MCF 10A (cell line): ENCODE results near the gene P3H1. TPM values are rescaled to one million over a fixed set of nuclear protein-coding genes. Genes with fewer than 3 reads are reported as not detected.

Experiments
- BruUV-seq: library from RNA; stranded (reverse); fragments of 400-500 nt; replicated peaks from 2 replicates; lab custom pipeline; 2021; lab: Mats Ljungman, UMichigan
- CTCF ChIA-PET: fragments of 300-600 bp; sonication (Branson Sonifier 250); formaldehyde crosslinking; extraction: SDS; loops from one replicate; lab custom pipeline; 2021; ENCODE audit warnings: antibody characterized with exemption, inconsistent platforms; lab: Yijun Ruan, JAX
- POLR2A ChIA-PET: fragments of 300-600, 350-650 bp; sonication (Branson Sonifier 250); formaldehyde crosslinking; extraction: SDS; loops from one replicate; lab custom pipeline; 2020; ENCODE audit warnings: antibody characterized with exemption, inconsistent platforms; lab: Yijun Ruan, JAX
- DNase-seq: peaks from one replicate; pipeline ENCODE4 v3.0.0-alpha.2; 2018; ENCODE audit not compliant: unreplicated experiment
- H3K27ac Mint-ChIP-seq: one replicate; pipeline ENCODE4 v1.8.0; 2022; ENCODE audit warnings: mild to moderate bottlenecking, low read depth, mixed read lengths; ENCODE audit not compliant: unreplicated experiment
- H3K27me3 Mint-ChIP-seq: one replicate; pipeline ENCODE4 v1.8.0; 2022; ENCODE audit warnings: mixed read lengths; ENCODE audit not compliant: insufficient read depth, unreplicated experiment
- H3K36me3 Mint-ChIP-seq: one replicate; pipeline ENCODE4 v1.8.0; 2022; ENCODE audit warnings: mild to moderate bottlenecking, moderate library complexity, mixed read lengths; ENCODE audit not compliant: insufficient read depth, unreplicated experiment
- H3K4me1 Mint-ChIP-seq: one replicate; pipeline ENCODE4 v1.8.0; 2022; ENCODE audit warnings: mixed read lengths; ENCODE audit not compliant: insufficient read depth, unreplicated experiment
- H3K4me3 Mint-ChIP-seq: one replicate; pipeline ENCODE4 v1.8.0; 2022; ENCODE audit warnings: mild to moderate bottlenecking, moderate library complexity, mixed read lengths; ENCODE audit not compliant: unreplicated experiment
- H3K9me3 Mint-ChIP-seq: one replicate; pipeline ENCODE4 v1.8.0; 2022; ENCODE audit warnings: mixed read lengths; ENCODE audit not compliant: unreplicated experiment
- CTCF ChIP-seq: fragments of 200-600 bp; IDR thresholded peaks from one replicate; pipeline ENCODE4 v1.8.0; 2022; ENCODE audit warnings: antibody characterized with exemption, mild to moderate bottlenecking; ENCODE audit not compliant: unreplicated experiment
- intact Hi-C: fragments of 100-400 bp; cut with micrococcal nuclease; formaldehyde crosslinking; loops from 2 replicates; pipeline ENCODE4 v1.14.1; 2022
- total RNA-seq: library from RNA; stranded (reverse); gene quantifications from 2 replicates; pipeline ENCODE4 v1.2.3, GENCODE V29; 2022

P3H1 gene
- total RNA-seq, 1 experiment from 2014 or later = 36.1 TPM

DNA sequence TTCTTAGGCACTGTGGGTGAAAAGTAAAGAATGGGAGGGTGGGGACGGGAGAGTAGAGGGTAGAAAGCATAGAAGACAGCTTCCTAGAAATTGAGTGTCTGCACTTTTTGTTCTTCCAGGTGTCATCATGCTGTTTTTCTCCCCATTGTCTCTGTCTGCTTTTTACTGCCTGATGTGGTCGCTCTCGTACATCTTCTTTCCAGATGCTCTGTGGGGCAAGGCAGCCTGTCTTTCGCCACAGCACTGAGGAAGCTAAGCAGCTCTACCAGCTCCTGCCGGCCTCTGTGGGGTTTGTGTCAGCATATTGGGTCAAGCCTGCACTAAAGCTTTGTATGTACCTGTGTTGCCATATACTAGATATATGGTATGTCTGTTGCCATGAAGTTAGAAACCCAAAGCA, 31.2 kb upstream of the P3H1 start:
- no peak for DNase-seq
- Mint-ChIP-seq H3K27ac (no peak overlapping the region), H3K36me3 (no peaks in the 10 kb centered on the region), H3K4me3 (no peak overlapping the region), H3K4me1 (no peaks in the 10 kb centered on the region), H3K27me3 (no peaks in the 10 kb centered on the region), H3K9me3 (no peaks in the 10 kb centered on the region)
- CTCF ChIA-PET = no interaction called here
- no TSS peak for BruUV-seq
- POLR2A ChIA-PET = no interaction called here
- intact Hi-C loops = no loop called here
- no peak for TF ChIP-seq CTCF

GRCh38 chr1:42797414-42797813, 30.6 kb upstream of the P3H1 start:
- H3K9me3 Mint-ChIP-seq = no peaks in the 10 kb centered on the region
- no peak for TF ChIP-seq CTCF
- no peak for DNase-seq
- H3K36me3 Mint-ChIP-seq = no peaks in the 10 kb centered on the region
- no peak overlapping the region for H3K4me3 Mint-ChIP-seq
- intact Hi-C loops = no loop called here
- CTCF ChIA-PET = no interaction called here
- H3K27ac Mint-ChIP-seq = no peak overlapping the region
- H3K27me3 Mint-ChIP-seq = no peaks in the 10 kb centered on the region
- H3K4me1 Mint-ChIP-seq = no peaks in the 10 kb centered on the region
- POLR2A ChIA-PET = no interaction called here
- no TSS peak for BruUV-seq

- H3K27ac Mint-ChIP-seq = no peak overlapping the region
- H3K4me1 Mint-ChIP-seq = no peaks in the 10 kb centered on the region
- intact Hi-C loops = no loop called here
- no peak overlapping the region for H3K4me3 Mint-ChIP-seq
- H3K27me3 Mint-ChIP-seq = no peaks in the 10 kb centered on the region
- BruUV-seq = no TSS peak
- no peak for DNase-seq
- H3K9me3 Mint-ChIP-seq = no peaks in the 10 kb centered on the region
- no peak for TF ChIP-seq CTCF
- ChIA-PET CTCF (interaction anchor here (0.7 kb wide), 1 partner anchor 23 kb away, joined by 3 read pairs; no protein-coding TSS in a partner anchor), POLR2A (interaction anchor here (0.6 kb wide), 1 partner anchor 154 kb away, joined by 3 read pairs; no protein-coding TSS in a partner anchor)
- no peaks in the 10 kb centered on the region for H3K36me3 Mint-ChIP-seq
These were observed 27.0 kb upstream of the P3H1 start for GRCh38 chr1:42793824-42794223.

GRCh38 chr1:42788021-42788420, 21.2 kb upstream of the P3H1 start:
- intact Hi-C loops = no loop called here
- Mint-ChIP-seq H3K36me3 (peaks cover 9% of the 10 kb centered on the region), H3K4me3 (no peak overlapping the region), H3K27ac (no peak overlapping the region), H3K27me3 (no peaks in the 10 kb centered on the region), H3K4me1 (peaks cover 10% of the 10 kb centered on the region), H3K9me3 (no peaks in the 10 kb centered on the region)
- no peak for DNase-seq
- no TSS peak for BruUV-seq
- POLR2A ChIA-PET = interaction anchor here (0.7 kb wide), 1 partner anchor 20 kb away, joined by 3 read pairs; no protein-coding TSS in a partner anchor
- no peak for TF ChIP-seq CTCF
- CTCF ChIA-PET = interaction anchor here (0.7 kb wide), 1 partner anchor 109 kb away, joined by 3 read pairs; no protein-coding TSS in a partner anchor
